Neutrophil (primary cell): ENCODE data around the gene ABCB7.
"Not testable (repeated sequence)": the region's sequence is repeated elsewhere in the genome, so short reads cannot be mapped to it uniquely, and the experiment has no call there.

Source experiments
- H3K27ac ChIP-seq: fragments of 200-600 bp; sonication (generic); 2 replicates; pipeline ENCODE4 v1.5.1; 2016; ENCODE audit warnings: mild to moderate bottlenecking, moderate library complexity
- H3K27me3 ChIP-seq: fragments of 200-600 bp; sonication (generic); 2 replicates; pipeline ENCODE4 v1.6.0; 2016; ENCODE audit warnings: mild to moderate bottlenecking
- H3K36me3 ChIP-seq: fragments of 200-600 bp; sonication (generic); 2 replicates; pipeline ENCODE4 v1.5.1; 2017
- H3K4me1 ChIP-seq, 2 experiments: fragments of 200-600 bp in 1 of 2; sonication (generic) in 1 of 2; 1 replicate in 1 of 2; 2 replicates in 1 of 2; pipeline versions ENCODE4 v1.5.1 to v1.6.1; 2013 to 2016; ENCODE audit warnings: low read depth in 1 of 2, low read length in 1 of 2, mild to moderate bottlenecking in 1 of 2, moderate library complexity in 1 of 2; ENCODE audit not compliant: control insufficient read depth in 1 of 2, insufficient read depth in 1 of 2
- H3K4me3 ChIP-seq, 2 experiments: fragments of 200-600 bp in 1 of 2; sonication (generic) in 1 of 2; 1 replicate in 1 of 2; 2 replicates in 1 of 2; pipeline ENCODE4 v1.5.1; 2013 to 2016; ENCODE audit warnings: low read depth in 1 of 2, low read length in 1 of 2, mild to moderate bottlenecking in 1 of 2, moderate library complexity in 1 of 2
- H3K9me3 ChIP-seq: fragments of 200-600 bp; sonication (generic); 2 replicates; pipeline ENCODE4 v1.5.1; 2016
- CTCF ChIP-seq: fragments of 200-600 bp; sonication (generic); IDR thresholded peaks from 2 replicates; pipeline ENCODE4 v1.5.1; 2016; ENCODE audit warnings: antibody characterized with exemption

ABCB7 gene

GRCh38 chrX:75132672-75133071, 23.4 kb downstream of the ABCB7 start:
- no peaks in the 10 kb centered on the region for H3K9me3 ChIP-seq
- H3K4me3 ChIP-seq, result no peak overlapping the region
- no peaks in the 10 kb centered on the region for H3K36me3 ChIP-seq
- no peaks in the 10 kb centered on the region for H3K27me3 ChIP-seq
- TF ChIP-seq CTCF, result no peak
- no peak overlapping the region for H3K27ac ChIP-seq
- no peaks in the 10 kb centered on the region for H3K4me1 ChIP-seq

GRCh38 chrX:75131973-75132627, 24.0 kb downstream of the ABCB7 start:
- Histone ChIP-seq H3K4me1 (no peaks in the 10 kb centered on the region), H3K27ac (no peak overlapping the region), H3K4me3 (no peak overlapping the region), H3K27me3 (no peaks in the 10 kb centered on the region), H3K36me3 (no peaks in the 10 kb centered on the region), H3K9me3 (no peaks in the 10 kb centered on the region)
- no peak for TF ChIP-seq CTCF

GRCh38 chrX:75129069-75129468, 27.0 kb downstream of the ABCB7 start:
- not testable (repeated sequence) for H3K36me3 ChIP-seq, H3K27me3 ChIP-seq, H3K4me3 ChIP-seq, H3K4me1 ChIP-seq, H3K9me3 ChIP-seq, H3K27ac ChIP-seq

GRCh38 chrX:75118296-75118695, 37.8 kb downstream of the ABCB7 start:
- no peak for TF ChIP-seq CTCF
- no peaks in the 10 kb centered on the region for H3K4me1 ChIP-seq
- no peak overlapping the region for H3K4me3 ChIP-seq
- no peaks in the 10 kb centered on the region for H3K9me3 ChIP-seq
- no peaks in the 10 kb centered on the region for H3K36me3 ChIP-seq
- H3K27me3 ChIP-seq, result no peaks in the 10 kb centered on the region
- no peak overlapping the region for H3K27ac ChIP-seq

GRCh38 chrX:75115707-75116413, 40.2 kb downstream of the ABCB7 start:
- H3K27ac ChIP-seq, result no peak overlapping the region
- H3K36me3 ChIP-seq, result no peaks in the 10 kb centered on the region
- H3K4me1 ChIP-seq, result no peaks in the 10 kb centered on the region
- H3K27me3 ChIP-seq, result no peaks in the 10 kb centered on the region
- no peak for TF ChIP-seq CTCF
- no peaks in the 10 kb centered on the region for H3K9me3 ChIP-seq
- no peak overlapping the region for H3K4me3 ChIP-seq

GRCh38 chrX:75114638-75115037, 41.4 kb downstream of the ABCB7 start:
- Histone ChIP-seq H3K9me3 (no peaks in the 10 kb centered on the region), H3K4me3 (no peak overlapping the region), H3K27me3 (no peaks in the 10 kb centered on the region), H3K27ac (no peak overlapping the region), H3K4me1 (no peaks in the 10 kb centered on the region), H3K36me3 (no peaks in the 10 kb centered on the region)
- no peak for TF ChIP-seq CTCF
